Nephron (organoid): Measurements from ENCODE around the gene PPM1F.
A peak's percentile ranks its signal among the peaks of the same experiment; 100 is the strongest.

Source experiments
- H3K27ac Mint-ChIP-seq, 3 experiments: 2 replicates each; pipeline ENCODE4 v1.8.0; 2020; ENCODE audit warnings: mixed read lengths in 3 of 3, mild to moderate bottlenecking in 2 of 3, moderate library complexity in 1 of 3
- H3K27me3 Mint-ChIP-seq: 2 replicates; pipeline ENCODE4 v1.8.0; 2021; ENCODE audit warnings: low read depth, mild to moderate bottlenecking, moderate library complexity, mixed read lengths
- H3K36me3 Mint-ChIP-seq: 2 replicates; pipeline ENCODE4 v1.8.0; 2020; ENCODE audit warnings: low read depth, mixed read lengths
- H3K4me1 Mint-ChIP-seq: 2 replicates; pipeline ENCODE4 v1.8.0; 2020; ENCODE audit warnings: mixed read lengths
- H3K4me3 Mint-ChIP-seq, 3 experiments: 2 replicates each; pipeline ENCODE4 v1.8.0; 2020; ENCODE audit warnings: mild to moderate bottlenecking in 3 of 3, mixed read lengths in 3 of 3, moderate library complexity in 2 of 3
- H3K9me3 Mint-ChIP-seq: 2 replicates; pipeline ENCODE4 v1.8.0; 2020; ENCODE audit warnings: mixed read lengths
- TF ChIP-seq, protein P1 (sequence below), 3 experiments: fragments of 200-600 bp; sonication (generic); IDR thresholded peaks; one replicate each; pipeline ENCODE4 v1.5.0; 2021; ENCODE audit warnings: antibody characterized with exemption in 3 of 3; ENCODE audit not compliant: unreplicated experiment in 3 of 3

PPM1F gene

GRCh38 chr22:21961127-21961867 is 8.6 kb upstream of the PPM1F start:
- Mint-ChIP-seq H3K27ac (no peak overlapping the region), H3K27me3 (no peaks in the 10 kb centered on the region), H3K36me3 (peaks cover 30% of the 10 kb centered on the region), H3K9me3 (no peaks in the 10 kb centered on the region), H3K4me1 (no peaks in the 10 kb centered on the region), H3K4me3 (no peak overlapping the region)
- TF ChIP-seq, protein P1, sequence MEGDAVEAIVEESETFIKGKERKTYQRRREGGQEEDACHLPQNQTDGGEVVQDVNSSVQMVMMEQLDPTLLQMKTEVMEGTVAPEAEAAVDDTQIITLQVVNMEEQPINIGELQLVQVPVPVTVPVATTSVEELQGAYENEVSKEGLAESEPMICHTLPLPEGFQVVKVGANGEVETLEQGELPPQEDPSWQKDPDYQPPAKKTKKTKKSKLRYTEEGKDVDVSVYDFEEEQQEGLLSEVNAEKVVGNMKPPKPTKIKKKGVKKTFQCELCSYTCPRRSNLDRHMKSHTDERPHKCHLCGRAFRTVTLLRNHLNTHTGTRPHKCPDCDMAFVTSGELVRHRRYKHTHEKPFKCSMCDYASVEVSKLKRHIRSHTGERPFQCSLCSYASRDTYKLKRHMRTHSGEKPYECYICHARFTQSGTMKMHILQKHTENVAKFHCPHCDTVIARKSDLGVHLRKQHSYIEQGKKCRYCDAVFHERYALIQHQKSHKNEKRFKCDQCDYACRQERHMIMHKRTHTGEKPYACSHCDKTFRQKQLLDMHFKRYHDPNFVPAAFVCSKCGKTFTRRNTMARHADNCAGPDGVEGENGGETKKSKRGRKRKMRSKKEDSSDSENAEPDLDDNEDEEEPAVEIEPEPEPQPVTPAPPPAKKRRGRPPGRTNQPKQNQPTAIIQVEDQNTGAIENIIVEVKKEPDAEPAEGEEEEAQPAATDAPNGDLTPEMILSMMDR (IDR thresholded peaks at IDR 0.05; ENCODE audit: unreplicated experiment in 3 of 3): no peak

- Mint-ChIP-seq H3K4me3 (no peak overlapping the region), H3K9me3 (no peaks in the 10 kb centered on the region), H3K27ac (no peak overlapping the region), H3K4me1 (no peaks in the 10 kb centered on the region), H3K36me3 (peaks cover 27% of the 10 kb centered on the region), H3K27me3 (no peaks in the 10 kb centered on the region)
- TF ChIP-seq, protein P1 (IDR thresholded peaks at IDR 0.05; ENCODE audit: unreplicated experiment in 3 of 3): no peak
Observed at GRCh38 chr22:21960200-21961126, 7.8 kb upstream of the PPM1F start.

DNA sequence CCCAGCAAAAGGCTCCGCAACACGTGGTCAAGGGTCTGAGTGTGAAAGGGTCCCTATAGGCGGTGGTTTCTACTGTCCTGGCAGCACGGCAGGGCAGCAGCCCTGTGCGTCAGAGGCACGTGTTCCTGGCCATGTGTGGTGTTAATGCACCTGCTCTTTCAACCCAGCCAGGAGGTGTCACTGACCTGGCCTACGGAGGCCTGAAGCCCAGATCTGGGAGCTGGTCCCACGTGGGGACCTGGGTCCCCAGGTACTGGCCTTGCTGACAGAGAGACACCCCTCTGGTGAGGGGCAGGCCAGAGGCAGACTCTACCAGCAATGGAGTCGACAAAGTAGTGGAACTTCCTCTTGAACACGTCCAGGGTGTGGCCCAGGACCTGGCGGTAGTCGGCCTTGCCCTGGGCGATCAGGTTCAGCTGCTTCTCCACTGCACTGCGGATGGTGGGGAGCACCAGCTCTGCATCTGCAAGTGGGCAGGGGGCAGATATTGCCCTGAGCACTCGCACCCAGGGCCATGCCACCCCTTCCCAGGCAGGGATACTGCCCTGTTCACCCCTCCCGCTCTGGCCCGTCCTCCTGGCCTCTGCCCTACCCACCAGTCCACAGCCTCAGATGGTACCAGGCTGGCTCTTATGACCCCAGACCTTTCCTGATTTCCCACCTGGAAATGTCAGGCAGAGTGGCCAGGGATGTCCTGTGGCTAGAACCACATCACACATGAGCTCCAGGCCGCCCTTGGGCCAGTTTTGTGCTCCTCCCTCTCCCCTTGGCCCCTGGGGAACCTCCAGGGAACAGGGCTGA is 6.8 kb upstream of the PPM1F start:
- Mint-ChIP-seq H3K27me3 (no peaks in the 10 kb centered on the region), H3K4me3 (no peak overlapping the region), H3K4me1 (no peaks in the 10 kb centered on the region), H3K36me3 (peaks cover 19% of the 10 kb centered on the region), H3K27ac (no peak overlapping the region), H3K9me3 (no peaks in the 10 kb centered on the region)
- TF ChIP-seq, protein P1 (IDR thresholded peaks at IDR 0.05; ENCODE audit: unreplicated experiment in 3 of 3): no peak

- no peaks in the 10 kb centered on the region for H3K4me1 Mint-ChIP-seq
- H3K36me3 Mint-ChIP-seq: peaks cover 17% of the 10 kb centered on the region
- TF ChIP-seq, protein P1 (IDR thresholded peaks at IDR 0.05; ENCODE audit: unreplicated experiment in 3 of 3): no peak
- no peaks in the 10 kb centered on the region for H3K27me3 Mint-ChIP-seq
- H3K27ac Mint-ChIP-seq: no peak overlapping the region
- H3K4me3 Mint-ChIP-seq: no peak overlapping the region
- no peaks in the 10 kb centered on the region for H3K9me3 Mint-ChIP-seq
Observed at GRCh38 chr22:21958360-21959273, 6.0 kb upstream of the PPM1F start.

- Mint-ChIP-seq H3K4me1 (peaks cover 39% of the 10 kb centered on the region), H3K27ac (peak overlapping the region; percentile 39 to 74 (median 62)), H3K4me3 (peak overlapping the region; percentile 88 to 92 (median 89)), H3K9me3 (no peaks in the 10 kb centered on the region), H3K27me3 (no peaks in the 10 kb centered on the region), H3K36me3 (no peaks in the 10 kb centered on the region)
- TF ChIP-seq, protein P1 (IDR thresholded peaks at IDR 0.05; ENCODE audit: unreplicated experiment in 3 of 3): no peak
Observed at GRCh38 chr22:21951931-21952465, 650 bp downstream of the PPM1F start.
